HG03378 (cell line): Measurements from ENCODE around the gene TPGS1.

Experiments
- ATAC-seq: cut with Tn5 transposase; IDR thresholded peaks from one replicate; pipeline ENCODE4 v1.9.1; 2021; ENCODE audit warnings: mild to moderate bottlenecking, moderate library complexity; ENCODE audit not compliant: unreplicated experiment

TPGS1 gene

GRCh38 chr19:494171-495080 is 12.9 kb upstream of the TPGS1 start:
- ATAC-seq = no peak

GRCh38 chr19:495081-495401 is 12.3 kb upstream of the TPGS1 start:
- ATAC-seq = no peak

- ATAC-seq = no peak
These were observed 11.7 kb upstream of the TPGS1 start for GRCh38 chr19:495402-496111.

GRCh38 chr19:496112-496665 is 11.1 kb upstream of the TPGS1 start, which contains the start of gene MADCAM1:
Gene MADCAM1 (plus strand): TSS chr19:496486. CDS start chr19:496500, 14 bp downstream.
- no peak for ATAC-seq

GRCh38 chr19:496986-497385 is 10.3 kb upstream of the TPGS1 start:
- no peak for ATAC-seq

- ATAC-seq = no peak
These were observed 9.8 kb upstream of the TPGS1 start for GRCh38 chr19:497491-497868.

GRCh38 chr19:497869-498510 is 9.3 kb upstream of the TPGS1 start:
- ATAC-seq = no peak

- ATAC-seq = no peak
These were observed 8.8 kb upstream of the TPGS1 start for GRCh38 chr19:498511-498891.

- ATAC-seq = no peak
These were observed 8.2 kb upstream of the TPGS1 start for GRCh38 chr19:498977-499623.

- ATAC-seq = no peak
These were observed 5.7 kb upstream of the TPGS1 start for GRCh38 chr19:501646-502045.

GRCh38 chr19:504616-505015 is 2.7 kb upstream of the TPGS1 start:
- ATAC-seq = no peak

GRCh38 chr19:506404-507285 is 652 bp upstream of the TPGS1 start:
- ATAC-seq = peak; percentile 62

GRCh38 chr19:508204-509150 is 1.2 kb downstream of the TPGS1 start:
- no peak for ATAC-seq

GRCh38 chr19:510606-511100 is 3.4 kb downstream of the TPGS1 start:
- no peak for ATAC-seq

- ATAC-seq = no peak
These were observed 4.0 kb downstream of the TPGS1 start for GRCh38 chr19:511101-511851.

- ATAC-seq = no peak
These were observed 5.5 kb downstream of the TPGS1 start for GRCh38 chr19:512547-513365.
